IMR-90 (cell line): ENCODE data around the gene RNF103. TPM values are rescaled to one million over a fixed set of nuclear protein-coding genes. Genes with fewer than 3 reads are reported as not detected.

Source experiments
- ATAC-seq: fragments of 200-7000 bp; cut with Tn5 transposase; 2 replicates; pipeline ENCODE4 v1.9.1; 2020; ENCODE audit warnings: low read depth, mild to moderate bottlenecking, moderate library complexity
- BruUV-seq: library from RNA; stranded (reverse); fragments of 400-500 nt; replicated peaks from 2 replicates; lab custom pipeline; 2021; lab: Mats Ljungman, UMichigan
- CTCF ChIA-PET: fragments of 300-600 bp; formaldehyde crosslinking; extraction: SDS; loops from one replicate; lab custom pipeline; 2021; ENCODE audit warnings: antibody characterized with exemption; lab: Yijun Ruan, JAX
- POLR2A ChIA-PET: fragments of 300-600 bp; sonication (Branson Sonifier 250); formaldehyde crosslinking; loops from one replicate; lab custom pipeline; 2022; ENCODE audit warnings: antibody characterized with exemption; ENCODE audit not compliant: unreplicated experiment; lab: Charles Lee
- DNase-seq: peaks from one replicate; pipeline ENCODE4 v3.0.0; 2013
- H2AFZ ChIP-seq: replicated peaks from 2 replicates; pipeline ENCODE3; 2013; ENCODE audit warnings: low read length, mild to moderate bottlenecking; ENCODE audit not compliant: poor library complexity
- H2AK5ac ChIP-seq: 2 replicates; pipeline ENCODE4 v1.6.1; 2013; ENCODE audit warnings: low read depth, low read length, inconsistent platforms
- H2AK9ac ChIP-seq: replicated peaks from 2 replicates; pipeline ENCODE3; 2013; ENCODE audit warnings: mild to moderate bottlenecking, low read depth, low read length, moderate library complexity; ENCODE audit not compliant: poor library complexity
- H2BK120ac ChIP-seq: 2 replicates; pipeline ENCODE4 v1.6.1; 2013; ENCODE audit warnings: low read depth, low read length, inconsistent platforms
- H2BK15ac ChIP-seq: 3 replicates; pipeline ENCODE4 v1.6.1; 2013; ENCODE audit warnings: low read depth, low read length, inconsistent platforms
- H2BK20ac ChIP-seq: 2 replicates; pipeline ENCODE4 v1.6.1; 2013; ENCODE audit warnings: low read depth, mild to moderate bottlenecking, inconsistent platforms, low read length, moderate library complexity
- H2BK5ac ChIP-seq: 2 replicates; pipeline ENCODE4 v1.6.1; 2013; ENCODE audit warnings: mild to moderate bottlenecking, low read depth, low read length, inconsistent platforms; ENCODE audit not compliant: poor library complexity, severe bottlenecking
- H3K14ac ChIP-seq: replicated peaks from 2 replicates; pipeline ENCODE4 v1.6.1; 2013; ENCODE audit warnings: low read depth, low read length, inconsistent platforms
- H3K18ac ChIP-seq: 2 replicates; pipeline ENCODE4 v1.6.1; 2013; ENCODE audit warnings: low read depth, low read length, control low read depth
- H3K23ac ChIP-seq: 2 replicates; pipeline ENCODE4 v1.6.1; 2013; ENCODE audit warnings: low read depth, low read length, inconsistent platforms
- H3K27ac ChIP-seq: 2 replicates; pipeline ENCODE4 v1.5.1; 2013; ENCODE audit warnings: mild to moderate bottlenecking, control low read depth, low read length; ENCODE audit not compliant: insufficient read depth
- H3K27me3 ChIP-seq: 2 replicates; pipeline ENCODE4 v1.6.1; 2013; ENCODE audit warnings: low read length; ENCODE audit not compliant: control insufficient read depth, insufficient read depth
- H3K36me3 ChIP-seq: 2 replicates; pipeline ENCODE4 v1.6.1; 2013; ENCODE audit warnings: low read length, mixed read lengths; ENCODE audit not compliant: control insufficient read depth, insufficient read depth
- H3K4ac ChIP-seq: 2 replicates; pipeline ENCODE4 v1.6.1; 2013; ENCODE audit warnings: low read depth, low read length, inconsistent platforms
- H3K4me1 ChIP-seq: 2 replicates; pipeline ENCODE4 v1.6.1; 2013; ENCODE audit warnings: low read length, mixed read lengths; ENCODE audit not compliant: control insufficient read depth, insufficient read depth
- H3K4me2 ChIP-seq: 2 replicates; pipeline ENCODE4 v1.6.1; 2013; ENCODE audit warnings: low read depth, mild to moderate bottlenecking, control low read depth, low read length, moderate library complexity
- H3K4me3 ChIP-seq: 2 replicates; pipeline ENCODE4 v1.5.1; 2013; ENCODE audit warnings: low read depth, mild to moderate bottlenecking, control low read depth, low read length, moderate library complexity; ENCODE audit not compliant: insufficient read depth
- H3K56ac ChIP-seq: 2 replicates; pipeline ENCODE4 v1.6.1; 2013; ENCODE audit warnings: low read length, inconsistent platforms; ENCODE audit not compliant: insufficient read depth; ENCODE audit errors: extremely low read depth
- H3K79me1 ChIP-seq, 2 experiments: 2 replicates each; pipeline ENCODE4 v1.6.1; 2013; ENCODE audit warnings: low read length in 2 of 2, inconsistent platforms in 1 of 2, low read depth in 1 of 2
- H3K9ac ChIP-seq: 2 replicates; pipeline ENCODE4 v1.6.1; 2013; ENCODE audit warnings: low read depth, low read length, control low read depth
- H3K9me1 ChIP-seq: 2 replicates; pipeline ENCODE4 v1.6.1; 2013; ENCODE audit warnings: low read length, inconsistent platforms; ENCODE audit not compliant: insufficient read depth
- H3K9me3 ChIP-seq: 2 replicates; pipeline ENCODE4 v1.6.1; 2013; ENCODE audit warnings: low read length; ENCODE audit not compliant: control insufficient read depth, insufficient read depth
- H4K20me1 ChIP-seq: 2 replicates; pipeline ENCODE4 v1.6.1; 2013; ENCODE audit warnings: low read length, inconsistent platforms; ENCODE audit not compliant: insufficient read depth
- H4K5ac ChIP-seq: 2 replicates; pipeline ENCODE4 v1.6.1; 2013; ENCODE audit warnings: mild to moderate bottlenecking, low read depth, low read length, control low read depth
- H4K8ac ChIP-seq, 2 experiments: 2 replicates each; pipeline ENCODE4 v1.6.1; 2013; ENCODE audit warnings: low read depth in 2 of 2, low read length in 2 of 2, control low read depth in 1 of 2, inconsistent platforms in 1 of 2
- H4K91ac ChIP-seq: 2 replicates; pipeline ENCODE4 v1.6.1; 2013; ENCODE audit warnings: low read depth, low read length, inconsistent platforms; ENCODE audit not compliant: insufficient read depth
- BHLHE40 ChIP-seq: fragments of 150-350 bp; IDR thresholded peaks from 2 replicates; pipeline ENCODE4 v1.6.1; 2016; ENCODE audit warnings: mild to moderate bottlenecking, low read depth, low read length
- CEBPB ChIP-seq: IDR thresholded peaks from 2 replicates; pipeline ENCODE4 v1.6.1; 2012; ENCODE audit warnings: low read depth, low read length, improper control_type of control experiment
- CHD1 ChIP-seq: IDR thresholded peaks from 2 replicates; pipeline ENCODE4 v1.6.1; 2012; ENCODE audit warnings: low read depth, low read length, improper control_type of control experiment
- MAFK ChIP-seq: IDR thresholded peaks from 2 replicates; pipeline ENCODE4 v1.6.1; 2012; ENCODE audit warnings: low read depth, low read length, improper control_type of control experiment
- MXI1 ChIP-seq: IDR thresholded peaks from 2 replicates; pipeline ENCODE4 v1.6.1; 2012; ENCODE audit warnings: low read depth, mild to moderate bottlenecking, low read length, moderate library complexity, borderline replicate concordance
- POLR2A ChIP-seq: IDR thresholded peaks from 2 replicates; pipeline ENCODE4 v1.6.1; 2012; ENCODE audit warnings: mild to moderate bottlenecking, low read depth, low read length
- RCOR1 ChIP-seq: IDR thresholded peaks from 2 replicates; pipeline ENCODE4 v1.6.1; 2012; ENCODE audit warnings: mild to moderate bottlenecking, low read length, improper control_type of control experiment; ENCODE audit not compliant: insufficient replicate concordance
- SMC3 ChIP-seq: fragments of 150-350 bp; IDR thresholded peaks from 2 replicates; pipeline ENCODE4 v1.6.1; 2016; ENCODE audit warnings: low read depth, mild to moderate bottlenecking, antibody characterized with exemption, low read length, moderate library complexity
- USF2 ChIP-seq: fragments of 150-350 bp; IDR thresholded peaks from 2 replicates; pipeline ENCODE4 v1.6.1; 2017; ENCODE audit warnings: mild to moderate bottlenecking, antibody characterized with exemption, low read length, low read depth
- dilution Hi-C: fragments of 300-500 bp; cut with HindIII; formaldehyde crosslinking; loops from one replicate; pipeline ENCODE4 v1.14.3; 2018; ENCODE audit warnings: low sequenced_read_pairs; ENCODE audit not compliant: unreplicated experiment
- in situ Hi-C: fragments of 300-500 bp; cut with MboI; formaldehyde crosslinking; loops from 3 replicates; pipeline ENCODE4 v1.14.3; 2019; ENCODE audit warnings: low sequenced_read_pairs, inconsistent platforms, mixed read lengths
- intact Hi-C: fragments of 100-400 bp; cut with micrococcal nuclease; formaldehyde crosslinking; loops from 2 replicates; pipeline ENCODE4 v1.10.0; 2022
- polyA plus RNA-seq, 3 experiments: library from polyadenylated mRNA; depleted of rRNA; stranded (reverse); fragments of >200 nt; gene quantifications; 2 replicates each; pipeline ENCODE4 v1.2.3, GENCODE V29; 2012; ENCODE audit warnings: low replicate concordance in 1 of 3
- total RNA-seq: library from RNA; depleted of rRNA; stranded (reverse); fragments of >200 nt; gene quantifications from 2 replicates; pipeline ENCODE4 v1.2.3, GENCODE V29; 2012

Gene RNF103
- total and polyA plus RNA-seq, 2 of the 4 experiments (the other 2 are of a cell fraction) = 5.6 to 7.2 TPM

GRCh38 chr2:86580560-86580959 is 43.1 kb downstream of the RNF103 start:
- Histone ChIP-seq H4K5ac (no peak overlapping the region), H2AFZ (no peak overlapping the region), H3K4me1 (no peaks in the 10 kb centered on the region), H3K4ac (no peak overlapping the region), H3K4me3 (no peak overlapping the region), H2BK120ac (no peak overlapping the region), H3K9ac (no peak overlapping the region), H2AK9ac (no peak overlapping the region), H4K8ac (no peak overlapping the region), H3K9me1 (no peaks in the 10 kb centered on the region), H3K18ac (no peak overlapping the region), H3K23ac (no peak overlapping the region), H4K20me1 (no peaks in the 10 kb centered on the region), H2BK15ac (no peak overlapping the region), H2BK5ac (no peak overlapping the region), H3K79me1 (no peaks in the 10 kb centered on the region), H4K91ac (no peak overlapping the region), H3K9me3 (no peaks in the 10 kb centered on the region), H3K14ac (no peak overlapping the region), H2BK20ac (no peak overlapping the region), H2AK5ac (no peak overlapping the region), H3K4me2 (no peak overlapping the region), H3K27ac (no peak overlapping the region), H3K56ac (no peak overlapping the region), H3K27me3 (no peaks in the 10 kb centered on the region; the same call in 1 of the 2 replicates), H3K36me3 (no peaks in the 10 kb centered on the region)
- ChIA-PET CTCF (no interaction called here), POLR2A (no interaction called here)
- in situ Hi-C loops = no loop called here
- ATAC-seq (no peak), DNase-seq (no peak)
- dilution Hi-C loops = no loop called here
- BruUV-seq = no TSS peak
- TF ChIP-seq MAFK = no peak
- no peak for TF ChIP-seq CHD1
- TF ChIP-seq USF2 = no peak
- TF ChIP-seq MXI1 = no peak
- TF ChIP-seq SMC3 = no peak
- TF ChIP-seq CEBPB = no peak
- TF ChIP-seq POLR2A = no peak
- no peak for TF ChIP-seq BHLHE40
- no peak for TF ChIP-seq RCOR1
- intact Hi-C loops = no loop called here
